NK-92 treated with Interleukin-12 subunit alpha and Interleukin-12 subunit beta, amount 100 ng/mL, for 24 hours (cell line): ENCODE measurements around the gene PRAMEF5.
"Not testable (repeated sequence)": the region's sequence is repeated elsewhere in the genome, so short reads cannot be mapped to it uniquely, and the experiment has no call there.

Source experiments
- DNase-seq: peaks from one replicate; lab custom pipeline; 2025; lab: John Stamatoyannopoulos, UW

Gene PRAMEF5

GRCh38 chr1:13277016-13277415 is 23.0 kb downstream of the PRAMEF5 start:
- DNase-seq = not testable (repeated sequence)

- DNase-seq = not testable (repeated sequence)
Measured at GRCh38 chr1:13279617-13280016, 25.6 kb downstream of the PRAMEF5 start.

GRCh38 chr1:13285037-13285436 is 31.0 kb downstream of the PRAMEF5 start, which contains the start of gene PRAMEF8:
PRAMEF8 (minus strand) TSS chr1:13285137; CDS start chr1:13284091, 1,046 bp downstream.
- DNase-seq = not testable (repeated sequence)

GRCh38 chr1:13289030-13289429 is 35.0 kb downstream of the PRAMEF5 start:
- DNase-seq = not testable (repeated sequence)

GRCh38 chr1:13297216-13297931 is 43.4 kb downstream of the PRAMEF5 start:
- DNase-seq = not testable (repeated sequence)

GRCh38 chr1:13298699-13299098 is 44.7 kb downstream of the PRAMEF5 start:
- DNase-seq = not testable (repeated sequence)

- DNase-seq = not testable (repeated sequence)
Measured at GRCh38 chr1:13302197-13302596, 48.2 kb downstream of the PRAMEF5 start.

- not testable (repeated sequence) for DNase-seq
Measured at GRCh38 chr1:13303239-13303638, 49.2 kb downstream of the PRAMEF5 start, which contains the start of gene PRAMEF33. PRAMEF33 (plus strand) TSS chr1:13303539; CDS start chr1:13305955, 2,416 bp downstream.
